HG03175 (cell line): ENCODE data around the gene TOM1.
"Not testable (repeated sequence)": the region's sequence is repeated elsewhere in the genome, so short reads cannot be mapped to it uniquely, and the experiment has no call there.

Experiments used
- ATAC-seq: cut with Tn5 transposase; IDR thresholded peaks from one replicate; pipeline ENCODE4 v1.9.1; 2021; ENCODE audit warnings: mild to moderate bottlenecking, moderate library complexity; ENCODE audit not compliant: unreplicated experiment

TOM1 gene

DNA sequence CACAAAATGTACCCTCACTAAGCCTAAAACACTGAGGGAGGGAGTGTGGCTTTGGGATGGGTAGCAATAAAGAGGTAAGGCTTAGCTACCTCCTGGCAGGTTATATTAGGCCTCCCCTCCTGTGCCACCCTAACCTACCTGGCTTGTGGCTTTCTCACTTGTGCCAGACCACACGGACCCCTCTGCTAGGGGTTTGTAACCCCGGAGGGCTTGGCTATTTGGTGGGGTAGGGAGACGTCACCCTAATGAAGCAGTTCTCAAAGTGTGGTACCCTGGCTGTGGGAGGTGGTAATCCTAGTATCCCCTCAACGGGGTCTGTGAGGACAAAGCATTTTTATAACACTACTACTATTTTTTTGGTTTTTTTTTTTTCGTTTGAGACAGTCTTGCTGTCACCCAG is 91.2 kb downstream of the TOM1 start:
- no peak for ATAC-seq

DNA sequence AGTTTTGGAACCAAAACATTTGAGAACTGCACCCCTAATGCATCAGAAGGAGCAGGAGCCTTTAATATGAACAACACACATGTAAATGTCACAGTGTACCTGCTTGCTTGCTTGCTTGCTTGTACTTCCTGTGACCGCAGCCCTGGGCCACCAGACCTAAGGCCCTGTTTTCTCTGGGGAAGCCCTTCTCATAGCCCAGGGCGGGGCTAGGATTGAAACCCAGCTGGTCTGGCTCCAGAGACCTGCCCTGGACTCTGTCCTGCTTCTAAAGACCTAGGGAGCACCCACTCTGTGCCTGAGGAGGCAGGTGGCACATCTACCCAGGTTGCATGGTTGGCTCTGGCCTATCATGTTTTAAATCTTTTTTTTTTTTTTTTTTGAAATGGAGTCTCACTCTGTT is 92.7 kb downstream of the TOM1 start:
- no peak for ATAC-seq

DNA sequence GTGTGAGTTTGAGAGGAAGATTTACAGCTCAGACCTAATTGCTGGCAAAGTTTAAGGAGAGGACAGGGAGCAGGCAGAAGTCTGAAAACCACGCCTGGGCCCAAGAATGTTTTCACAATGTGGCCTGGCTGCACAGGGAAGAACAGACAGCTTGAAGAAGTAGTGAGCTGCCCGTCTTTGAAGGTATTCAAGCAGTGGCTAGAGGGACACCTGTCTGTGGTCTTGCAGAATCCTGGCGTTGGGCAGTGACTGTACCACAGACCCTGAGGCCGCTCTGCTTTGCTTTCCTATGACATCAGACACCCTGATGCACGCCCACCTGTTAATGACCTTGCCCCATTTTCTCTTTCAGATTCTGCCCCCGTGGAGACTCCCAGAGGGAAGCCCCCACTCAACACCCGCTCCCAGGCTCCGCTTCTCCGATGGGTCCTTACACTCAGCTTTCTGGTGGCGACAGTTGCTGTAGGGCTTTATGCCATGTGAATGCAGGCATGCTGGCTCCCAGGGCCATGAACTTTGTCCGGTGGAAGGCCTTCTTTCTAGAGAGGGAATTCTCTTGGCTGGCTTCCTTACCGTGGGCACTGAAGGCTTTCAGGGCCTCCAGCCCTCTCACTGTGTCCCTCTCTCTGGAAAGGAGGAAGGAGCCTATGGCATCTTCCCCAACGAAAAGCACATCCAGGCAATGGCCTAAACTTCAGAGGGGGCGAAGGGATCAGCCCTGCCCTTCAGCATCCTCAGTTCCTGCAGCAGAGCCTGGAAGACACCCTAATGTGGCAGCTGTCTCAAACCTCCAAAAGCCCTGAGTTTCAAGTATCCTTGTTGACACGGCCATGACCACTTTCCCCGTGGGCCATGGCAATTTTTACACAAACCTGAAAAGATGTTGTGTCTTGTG is 93.7 kb downstream of the TOM1 start:
- ATAC-seq: no peak

DNA sequence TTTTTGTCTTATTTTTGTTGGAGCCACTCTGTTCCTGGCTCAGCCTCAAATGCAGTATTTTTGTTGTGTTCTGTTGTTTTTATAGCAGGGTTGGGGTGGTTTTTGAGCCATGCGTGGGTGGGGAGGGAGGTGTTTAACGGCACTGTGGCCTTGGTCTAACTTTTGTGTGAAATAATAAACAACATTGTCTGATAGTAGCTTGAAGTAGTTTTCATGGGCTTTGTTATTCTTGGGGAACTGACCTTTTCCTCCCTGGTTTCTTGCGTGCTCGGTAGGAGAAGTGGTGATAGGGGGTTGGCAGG is 94.3 kb downstream of the TOM1 start:
- no peak for ATAC-seq

DNA sequence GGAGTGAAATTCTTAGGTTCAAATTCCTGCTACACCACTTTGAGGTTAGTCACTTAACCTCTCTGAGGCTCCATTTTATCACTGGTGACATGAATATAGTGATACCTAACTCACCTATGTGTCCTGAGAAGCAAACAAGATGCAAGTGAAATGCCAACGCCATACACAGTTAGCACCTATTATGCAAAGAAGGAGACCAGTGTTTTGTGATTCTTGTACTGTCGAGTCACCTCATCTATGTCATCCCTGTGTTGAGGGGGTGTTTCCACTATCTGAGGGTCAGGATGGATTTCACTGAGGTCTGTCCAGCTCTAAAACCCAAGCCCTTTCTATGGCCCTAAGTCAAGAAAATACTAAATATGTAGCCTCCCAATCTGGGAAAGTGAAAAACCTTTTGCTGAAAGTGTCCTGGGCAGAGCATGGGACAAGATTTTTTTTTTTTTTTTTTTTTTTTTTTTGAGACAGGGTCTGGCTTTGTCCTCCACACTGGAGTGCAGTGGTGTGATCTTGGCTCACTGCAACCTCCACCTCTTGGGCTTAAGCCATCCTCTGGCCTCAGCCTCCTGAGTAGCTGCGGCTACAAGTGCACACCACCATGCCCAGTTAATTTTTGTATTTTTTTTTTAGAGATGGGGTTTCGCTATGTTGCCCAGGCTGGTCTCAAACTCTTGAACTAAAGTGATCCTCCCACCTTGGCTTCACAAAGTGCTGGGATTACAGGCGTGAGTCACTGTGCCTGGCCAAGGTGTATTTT is 95.3 kb downstream of the TOM1 start:
- no peak for ATAC-seq

DNA sequence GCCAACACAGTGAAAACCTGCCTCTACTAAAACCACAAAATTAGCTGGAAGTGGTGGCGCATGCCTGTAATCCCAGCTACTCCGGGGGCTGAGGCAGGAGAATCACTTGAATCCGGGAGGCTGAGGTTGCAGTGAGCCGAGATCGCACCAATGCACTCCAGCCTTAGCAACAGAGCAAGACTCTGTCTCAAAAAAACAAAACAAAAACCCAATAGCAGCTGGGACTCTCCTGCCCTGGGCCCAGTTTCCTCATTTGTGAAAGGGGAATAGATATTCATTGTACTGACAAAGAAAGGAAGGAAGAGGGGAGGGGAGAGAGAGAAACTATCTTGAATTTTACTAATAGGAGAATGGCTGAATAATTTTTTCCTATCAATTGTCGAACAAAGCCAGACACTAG is 96.9 kb downstream of the TOM1 start:
- not testable (repeated sequence) for ATAC-seq

DNA sequence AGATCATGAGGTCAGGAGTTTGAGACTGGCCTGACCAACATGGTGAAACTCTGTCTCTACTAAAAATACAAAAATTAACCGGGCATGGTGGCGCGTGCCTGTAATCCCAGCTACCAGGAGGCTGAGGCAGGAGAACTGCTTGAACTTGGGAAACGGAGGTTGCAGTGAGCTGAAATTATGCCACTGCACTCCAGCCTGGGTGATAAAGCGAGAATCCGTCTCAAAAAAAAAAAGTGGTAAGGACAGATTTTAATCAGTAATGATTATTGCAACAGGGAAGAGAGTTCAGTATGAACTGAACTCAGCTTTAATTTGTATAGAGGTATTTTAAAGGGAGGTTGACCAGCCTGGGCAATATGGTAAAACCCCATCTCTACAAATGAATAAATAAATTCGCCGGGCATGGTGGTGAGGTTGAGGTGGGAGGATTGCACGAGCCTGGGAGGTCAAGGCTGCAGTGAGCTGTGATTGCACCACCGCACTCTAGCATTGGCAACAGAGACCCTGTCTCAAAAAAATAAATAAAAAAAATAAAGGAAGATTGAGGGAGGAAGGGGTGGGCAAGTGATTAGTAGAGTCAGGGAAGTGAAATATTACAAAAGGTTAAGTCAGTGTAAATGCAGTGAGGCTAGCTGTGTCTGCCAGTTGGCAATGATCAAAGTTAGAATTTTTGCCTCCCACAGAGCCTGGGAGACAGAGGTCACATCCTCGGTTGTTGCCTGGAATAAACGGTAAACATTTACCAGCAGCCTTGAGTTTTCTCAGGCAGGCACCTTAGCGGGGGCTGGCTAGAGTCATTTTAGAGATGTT is 97.6 kb downstream of the TOM1 start:
- no peak for ATAC-seq
